Measurements from ENCODE around the gene TMED7. TPM values are rescaled to one million over a fixed set of nuclear protein-coding genes. Genes with fewer than 3 reads are reported as not detected.

Gene TMED7
- total RNA-seq, 1 donor from 2014 or later, result 163 TPM

DNA sequence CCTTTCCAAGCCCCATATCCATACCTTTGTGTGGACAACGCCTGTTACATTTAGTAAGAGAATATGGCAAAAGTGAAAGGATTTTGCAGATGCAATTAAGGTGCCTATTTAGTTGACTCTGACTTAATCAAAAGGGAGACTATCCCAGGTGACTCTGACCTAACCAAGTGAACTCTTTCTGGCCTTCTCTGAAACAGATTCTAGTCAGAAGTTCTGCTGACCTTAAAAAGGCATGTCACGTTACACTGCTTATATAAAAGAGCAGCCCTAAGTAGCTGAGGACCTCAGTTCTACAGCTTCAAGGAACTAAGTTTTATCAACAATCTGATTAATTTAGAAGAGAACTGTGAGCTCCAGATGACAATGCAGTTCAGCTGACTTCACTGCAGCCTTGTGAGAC lies 17.9 kb downstream of the TMED7 start:
- H3K4me3 ChIP-seq (ENCODE audit: insufficient read depth, low read depth, low read length), result no peak overlapping the region
- no peak overlapping the region for H3K27ac ChIP-seq (ENCODE audit: low read depth, low read length)
- no peaks in the 10 kb centered on the region for H3K9me3 ChIP-seq (ENCODE audit: insufficient read depth, low read depth, low read length)
- Mint-ChIP-seq H3K9me3 (ENCODE audit: unreplicated experiment) (no peaks in the 10 kb centered on the region), H3K4me3 (ENCODE audit: unreplicated experiment) (no peak overlapping the region), H3K27ac (ENCODE audit: unreplicated experiment) (no peak overlapping the region), H3K36me3 (ENCODE audit: low read depth, unreplicated experiment) (peaks cover 7% of the 10 kb centered on the region), H3K27me3 (ENCODE audit: low read depth, unreplicated experiment) (no peaks in the 10 kb centered on the region), H3K4me1 (ENCODE audit: low read depth, unreplicated experiment) (peaks cover 8% of the 10 kb centered on the region)
- H3K36me3 ChIP-seq (ENCODE audit: insufficient read depth, low read length), result peaks cover 10% of the 10 kb centered on the region
- TF ChIP-seq EZH2 (IDR thresholded peaks at IDR 0.05; ENCODE audit: insufficient read depth, low read length), result no peak
- TF ChIP-seq, protein P1, sequence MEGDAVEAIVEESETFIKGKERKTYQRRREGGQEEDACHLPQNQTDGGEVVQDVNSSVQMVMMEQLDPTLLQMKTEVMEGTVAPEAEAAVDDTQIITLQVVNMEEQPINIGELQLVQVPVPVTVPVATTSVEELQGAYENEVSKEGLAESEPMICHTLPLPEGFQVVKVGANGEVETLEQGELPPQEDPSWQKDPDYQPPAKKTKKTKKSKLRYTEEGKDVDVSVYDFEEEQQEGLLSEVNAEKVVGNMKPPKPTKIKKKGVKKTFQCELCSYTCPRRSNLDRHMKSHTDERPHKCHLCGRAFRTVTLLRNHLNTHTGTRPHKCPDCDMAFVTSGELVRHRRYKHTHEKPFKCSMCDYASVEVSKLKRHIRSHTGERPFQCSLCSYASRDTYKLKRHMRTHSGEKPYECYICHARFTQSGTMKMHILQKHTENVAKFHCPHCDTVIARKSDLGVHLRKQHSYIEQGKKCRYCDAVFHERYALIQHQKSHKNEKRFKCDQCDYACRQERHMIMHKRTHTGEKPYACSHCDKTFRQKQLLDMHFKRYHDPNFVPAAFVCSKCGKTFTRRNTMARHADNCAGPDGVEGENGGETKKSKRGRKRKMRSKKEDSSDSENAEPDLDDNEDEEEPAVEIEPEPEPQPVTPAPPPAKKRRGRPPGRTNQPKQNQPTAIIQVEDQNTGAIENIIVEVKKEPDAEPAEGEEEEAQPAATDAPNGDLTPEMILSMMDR (IDR thresholded peaks at IDR 0.05; ENCODE audit: insufficient read depth, low read depth, low read length), result no peak
- peaks cover 21% of the 10 kb centered on the region for H3K79me2 ChIP-seq (ENCODE audit: insufficient read depth, low read length)
- no peaks in the 10 kb centered on the region for H3K27me3 ChIP-seq (ENCODE audit: insufficient read depth, low read length)
- no peak overlapping the region for H3K4me2 ChIP-seq (ENCODE audit: low read length)
- H2AFZ ChIP-seq (ENCODE audit: low read depth, low read length), result no peak overlapping the region
- H3K4me1 ChIP-seq (ENCODE audit: insufficient read depth, low read length), result peaks cover 2% of the 10 kb centered on the region
- no peak for FAIRE-seq
- no peak for DNase-seq (ENCODE audit: low read depth)
- no peak overlapping the region for H3K9ac ChIP-seq (ENCODE audit: low read length)
- H4K20me1 ChIP-seq (ENCODE audit: insufficient read depth, low read length), result peaks cover 9% of the 10 kb centered on the region

DNA sequence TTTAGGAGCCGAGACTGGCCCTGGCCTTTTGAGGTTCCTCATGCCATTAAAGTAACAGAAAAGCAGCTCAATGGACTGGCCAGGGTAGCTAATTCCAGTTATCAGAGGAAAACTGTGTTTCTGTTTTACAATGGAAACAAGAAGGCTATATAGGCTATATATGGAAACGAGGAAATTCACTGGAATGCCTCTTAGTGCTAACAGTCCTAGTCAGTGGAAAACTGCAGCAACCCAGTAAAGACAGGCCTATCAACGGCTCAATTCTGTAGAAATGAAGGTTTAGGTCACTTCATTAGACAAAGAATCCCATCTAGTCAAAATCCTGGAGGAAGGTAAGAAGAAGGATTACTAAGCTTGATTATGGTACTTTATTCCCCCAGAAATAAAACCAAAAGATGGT lies 20.4 kb downstream of the TMED7 start:
- Histone ChIP-seq H3K9ac (ENCODE audit: low read length) (no peak overlapping the region), H3K27me3 (ENCODE audit: insufficient read depth, low read length) (no peaks in the 10 kb centered on the region), H3K27ac (ENCODE audit: low read depth, low read length) (no peak overlapping the region), H3K79me2 (ENCODE audit: insufficient read depth, low read length) (peaks cover 30% of the 10 kb centered on the region), H3K9me3 (ENCODE audit: insufficient read depth, low read depth, low read length) (no peaks in the 10 kb centered on the region), H3K4me3 (ENCODE audit: insufficient read depth, low read depth, low read length) (no peak overlapping the region), H3K4me1 (ENCODE audit: insufficient read depth, low read length) (peaks cover 12% of the 10 kb centered on the region), H3K4me2 (ENCODE audit: low read length) (no peak overlapping the region), H2AFZ (ENCODE audit: low read depth, low read length) (no peak overlapping the region), H3K36me3 (ENCODE audit: insufficient read depth, low read length) (no peaks in the 10 kb centered on the region), H4K20me1 (ENCODE audit: insufficient read depth, low read length) (peaks cover 8% of the 10 kb centered on the region)
- FAIRE-seq (no peak), DNase-seq (ENCODE audit: low read depth) (no peak)
- Mint-ChIP-seq H3K27ac (ENCODE audit: unreplicated experiment) (no peak overlapping the region), H3K9me3 (ENCODE audit: unreplicated experiment) (no peaks in the 10 kb centered on the region), H3K4me1 (ENCODE audit: low read depth, unreplicated experiment) (peaks cover 15% of the 10 kb centered on the region), H3K36me3 (ENCODE audit: low read depth, unreplicated experiment) (peaks cover 7% of the 10 kb centered on the region), H3K27me3 (ENCODE audit: low read depth, unreplicated experiment) (no peaks in the 10 kb centered on the region), H3K4me3 (ENCODE audit: unreplicated experiment) (no peak overlapping the region)
- TF ChIP-seq EZH2 (IDR thresholded peaks at IDR 0.05; ENCODE audit: insufficient read depth, low read length), result no peak
- TF ChIP-seq, protein P1 (IDR thresholded peaks at IDR 0.05; ENCODE audit: insufficient read depth, low read depth, low read length), result no peak

DNA sequence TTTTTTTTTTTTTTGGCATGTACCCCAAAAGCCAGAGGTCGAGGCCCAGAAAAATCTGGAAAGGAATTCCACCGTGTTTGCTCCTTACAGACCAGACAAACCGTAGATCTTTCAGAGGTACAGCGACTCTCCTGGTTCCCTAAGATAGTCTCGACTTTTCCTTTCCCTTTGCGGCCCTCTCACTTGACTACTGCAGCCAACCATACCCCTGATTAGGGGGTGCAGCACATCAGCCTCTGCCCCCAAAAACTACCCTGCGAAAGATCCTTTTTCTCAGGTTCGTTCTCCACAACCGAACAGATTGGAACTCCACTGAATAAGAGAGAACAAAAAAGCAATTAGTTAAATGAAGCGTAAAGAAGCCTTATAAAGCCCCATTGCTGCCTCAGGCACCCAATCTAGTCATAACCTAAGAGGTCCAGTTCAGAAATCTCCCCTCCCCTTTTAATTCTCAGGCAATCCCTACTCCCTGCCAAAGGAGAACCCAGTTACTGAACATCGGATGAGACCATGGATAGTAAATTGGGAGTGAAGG lies 23.2 kb downstream of the TMED7 start:
- H3K9ac ChIP-seq (ENCODE audit: low read length), result peak overlapping the region; percentile 94
- H3K27ac ChIP-seq (ENCODE audit: low read depth, low read length), result peak overlapping the region; percentile 89
- peaks cover 53% of the 10 kb centered on the region for H3K79me2 ChIP-seq (ENCODE audit: insufficient read depth, low read length)
- FAIRE-seq (no peak), DNase-seq (ENCODE audit: low read depth) (peak; percentile 25)
- peak overlapping the region; percentile 90 for H3K4me3 ChIP-seq (ENCODE audit: insufficient read depth, low read depth, low read length)
- Mint-ChIP-seq H3K36me3 (ENCODE audit: low read depth, unreplicated experiment) (peaks cover 7% of the 10 kb centered on the region), H3K27ac (ENCODE audit: unreplicated experiment) (peak overlapping the region; percentile 72), H3K4me3 (ENCODE audit: unreplicated experiment) (peak overlapping the region; percentile 66), H3K4me1 (ENCODE audit: low read depth, unreplicated experiment) (peaks cover 22% of the 10 kb centered on the region), H3K9me3 (ENCODE audit: unreplicated experiment) (no peaks in the 10 kb centered on the region), H3K27me3 (ENCODE audit: low read depth, unreplicated experiment) (no peaks in the 10 kb centered on the region)
- peaks cover 23% of the 10 kb centered on the region for H3K4me1 ChIP-seq (ENCODE audit: insufficient read depth, low read length)
- H3K27me3 ChIP-seq (ENCODE audit: insufficient read depth, low read length), result no peaks in the 10 kb centered on the region
- peaks cover 15% of the 10 kb centered on the region for H4K20me1 ChIP-seq (ENCODE audit: insufficient read depth, low read length)
- TF ChIP-seq, protein P1 (IDR thresholded peaks at IDR 0.05; ENCODE audit: insufficient read depth, low read depth, low read length), result no peak
- TF ChIP-seq EZH2 (IDR thresholded peaks at IDR 0.05; ENCODE audit: insufficient read depth, low read length), result no peak
- no peak overlapping the region for H2AFZ ChIP-seq (ENCODE audit: low read depth, low read length)
- H3K36me3 ChIP-seq (ENCODE audit: insufficient read depth, low read length), result no peaks in the 10 kb centered on the region
- no peaks in the 10 kb centered on the region for H3K9me3 ChIP-seq (ENCODE audit: insufficient read depth, low read depth, low read length)
- peak overlapping the region; percentile 94 for H3K4me2 ChIP-seq (ENCODE audit: low read length)
